GM21576 (cell line): ENCODE measurements around the gene PLPP4.

ENCODE experiments used
- ATAC-seq: cut with Tn5 transposase; IDR thresholded peaks from one replicate; pipeline ENCODE4 v1.9.1; 2021; ENCODE audit warnings: mild to moderate bottlenecking, moderate library complexity; ENCODE audit not compliant: unreplicated experiment

Gene PLPP4

GRCh38 chr10:120572307-120572706 is 115.3 kb downstream of the PLPP4 start:
- no peak for ATAC-seq

DNA sequence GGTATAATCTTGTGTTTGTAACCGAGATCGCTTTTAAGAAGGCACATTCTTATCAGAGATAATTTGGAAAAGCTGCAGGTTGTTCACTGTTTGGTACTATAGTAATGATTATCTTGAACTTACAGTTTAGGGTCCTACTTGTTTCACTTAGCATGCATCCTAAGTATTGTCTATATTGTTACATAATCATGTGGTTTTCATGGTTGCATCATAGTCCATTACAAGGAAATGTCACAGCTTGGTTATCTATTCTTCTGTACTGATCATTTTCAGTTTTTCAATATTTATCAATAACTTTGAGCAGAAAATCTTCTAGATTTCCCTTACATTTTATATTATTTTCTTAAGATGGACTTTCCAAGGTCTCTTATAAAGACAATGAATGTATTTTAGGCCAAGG is 116.3 kb downstream of the PLPP4 start:
- no peak for ATAC-seq

GRCh38 chr10:120574981-120575380 is 118.0 kb downstream of the PLPP4 start:
- ATAC-seq: no peak

DNA sequence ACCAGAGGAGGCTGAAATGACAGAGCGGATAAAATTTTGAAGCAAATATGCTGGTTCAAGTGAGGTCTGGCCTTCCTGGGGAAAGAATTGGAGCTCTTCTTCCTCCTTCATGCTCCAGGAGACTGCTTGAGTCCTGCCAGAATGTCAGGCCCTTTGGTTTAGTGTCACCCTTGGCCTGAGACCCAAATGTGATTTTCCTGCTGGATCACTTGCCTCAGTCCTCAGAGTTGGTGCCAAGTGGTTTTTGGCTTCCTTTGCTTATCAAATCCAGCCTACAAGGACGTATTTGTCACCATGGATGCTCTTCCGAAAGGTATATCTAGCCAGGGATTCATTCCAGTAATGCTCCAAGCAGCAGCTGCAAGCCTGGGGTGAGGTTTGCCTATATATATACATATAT is 118.4 kb downstream of the PLPP4 start:
- ATAC-seq: no peak

DNA sequence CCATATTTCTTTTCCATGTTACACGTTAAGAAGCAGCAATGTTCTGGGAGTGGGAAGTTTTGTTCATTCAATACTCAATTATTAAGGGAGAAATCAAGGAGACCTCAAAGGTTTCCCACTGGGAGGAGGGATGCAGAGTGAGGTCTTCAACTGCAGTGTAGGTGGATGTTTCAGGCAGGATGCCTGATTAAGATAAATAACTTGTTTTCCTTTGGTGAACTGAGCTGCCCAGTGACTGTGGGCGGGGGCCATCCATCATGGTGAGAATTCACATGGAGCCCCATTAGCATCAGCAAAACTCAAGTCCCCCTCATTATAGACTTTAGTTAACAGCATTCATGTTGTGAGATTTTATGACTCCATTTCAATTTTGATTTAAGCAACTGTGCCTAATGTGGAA is 121.1 kb downstream of the PLPP4 start:
- no peak for ATAC-seq

DNA sequence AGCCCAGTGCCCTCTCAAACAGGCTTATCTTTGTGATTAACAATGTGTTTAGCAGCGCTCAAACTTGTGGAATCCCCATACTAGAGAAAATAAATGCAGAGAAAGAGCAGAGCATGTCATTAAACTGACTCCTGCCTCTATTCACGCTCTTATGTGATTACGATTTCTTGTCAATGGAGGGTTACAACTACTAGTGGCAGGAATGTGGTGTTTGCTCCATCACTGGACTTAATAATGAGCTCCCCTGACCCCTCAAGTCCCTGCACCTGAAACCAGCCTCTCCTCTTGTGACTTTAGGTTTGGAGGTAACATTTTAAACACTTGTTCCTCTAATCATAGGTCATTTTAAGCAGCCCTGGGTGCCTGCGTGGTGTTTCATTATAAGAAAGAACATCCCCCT is 121.9 kb downstream of the PLPP4 start:
- ATAC-seq: no peak

- no peak for ATAC-seq
Measured at GRCh38 chr10:120580918-120581895, 124.2 kb downstream of the PLPP4 start.

- no peak for ATAC-seq
Measured at GRCh38 chr10:120582753-120583152, 125.7 kb downstream of the PLPP4 start.

DNA sequence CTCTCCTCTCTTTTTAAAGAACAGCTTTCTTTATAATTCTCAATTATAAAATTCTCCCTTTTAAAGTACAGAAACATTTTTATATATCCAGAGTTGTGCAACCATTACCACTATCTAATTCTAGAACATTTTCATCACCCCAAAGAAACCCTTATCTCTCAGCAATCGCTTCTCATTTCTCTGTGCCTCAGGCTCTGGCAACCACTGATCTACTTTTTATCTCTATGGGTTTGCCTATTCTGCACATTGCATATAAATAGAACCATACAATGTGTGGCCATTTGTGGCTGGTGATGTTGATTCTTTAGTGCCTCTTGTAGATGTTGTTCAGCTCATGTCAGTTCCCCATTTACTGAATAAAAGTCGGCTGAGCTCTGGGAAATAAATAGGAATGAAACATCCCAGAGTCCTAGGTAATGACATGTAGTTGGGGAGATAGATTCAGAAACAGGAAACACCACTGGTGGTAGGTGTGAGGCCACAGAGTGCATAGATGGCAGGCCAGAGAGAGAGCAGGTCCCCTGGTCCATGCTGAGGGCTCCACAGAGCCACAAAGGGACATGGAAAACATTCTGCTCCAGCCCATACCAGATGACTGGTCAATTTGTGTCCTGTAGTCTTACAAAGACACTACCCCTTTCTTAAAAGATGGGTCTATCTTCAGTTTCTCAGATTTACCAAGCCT is 126.5 kb downstream of the PLPP4 start:
- no peak for ATAC-seq

DNA sequence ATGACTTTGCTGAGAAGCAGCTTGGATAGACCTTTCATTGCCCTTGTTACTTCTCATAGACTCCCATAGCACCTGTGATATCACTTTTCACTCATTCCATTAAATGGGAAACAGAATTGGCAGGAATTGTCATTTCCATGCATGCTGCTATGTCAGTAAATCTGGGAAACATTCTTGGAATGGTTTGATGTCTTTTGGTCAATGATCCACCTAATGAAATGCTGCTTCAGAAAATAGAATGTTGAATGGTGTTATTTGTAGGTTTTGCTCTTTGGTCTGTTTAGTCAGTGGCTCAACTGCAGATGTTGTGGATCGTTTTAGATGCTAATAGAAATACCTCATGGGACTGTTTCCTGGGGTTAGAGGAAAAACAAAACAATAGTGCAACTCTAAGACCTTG is 127.8 kb downstream of the PLPP4 start:
- ATAC-seq: no peak

DNA sequence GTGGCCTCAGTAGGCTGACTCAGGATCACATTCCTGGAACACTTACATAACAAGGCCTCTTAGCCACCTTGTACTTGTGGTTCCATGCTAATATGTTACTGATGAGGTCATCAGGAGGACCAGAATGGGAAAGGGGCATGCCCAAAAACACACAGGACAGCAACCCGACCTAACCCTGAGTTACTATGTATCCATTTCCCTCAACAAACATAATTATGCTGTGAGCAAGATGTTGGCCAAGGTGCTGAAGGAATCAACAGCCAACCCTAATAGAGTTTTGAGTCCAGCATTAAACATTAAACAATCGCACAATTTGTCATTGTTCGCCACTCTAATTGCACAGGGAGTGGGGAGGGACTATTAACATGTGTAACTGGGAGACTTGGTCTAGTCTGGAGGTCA is 129.4 kb downstream of the PLPP4 start:
- ATAC-seq: no peak

DNA sequence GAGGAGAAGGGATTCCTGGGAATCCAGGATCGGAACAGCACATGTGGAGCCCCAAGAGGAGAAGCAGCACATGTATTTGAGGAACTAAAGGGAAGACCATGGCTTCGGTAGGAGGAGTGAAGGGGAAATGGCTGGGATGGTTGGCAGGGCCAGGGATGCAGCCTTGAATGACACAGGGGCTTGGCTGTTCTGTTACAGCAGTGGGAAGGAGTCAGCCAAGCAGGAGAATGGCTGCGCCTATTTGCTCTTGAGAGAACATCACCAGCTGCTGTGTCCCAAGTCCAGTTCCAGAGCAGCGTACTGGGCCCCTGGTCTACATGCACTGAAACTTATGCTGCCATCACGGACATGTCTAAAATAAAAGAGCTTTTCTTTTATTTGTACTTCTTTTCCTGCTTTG is 130.0 kb downstream of the PLPP4 start:
- ATAC-seq: no peak

GRCh38 chr10:120588311-120588710 is 131.3 kb downstream of the PLPP4 start:
- no peak for ATAC-seq

DNA sequence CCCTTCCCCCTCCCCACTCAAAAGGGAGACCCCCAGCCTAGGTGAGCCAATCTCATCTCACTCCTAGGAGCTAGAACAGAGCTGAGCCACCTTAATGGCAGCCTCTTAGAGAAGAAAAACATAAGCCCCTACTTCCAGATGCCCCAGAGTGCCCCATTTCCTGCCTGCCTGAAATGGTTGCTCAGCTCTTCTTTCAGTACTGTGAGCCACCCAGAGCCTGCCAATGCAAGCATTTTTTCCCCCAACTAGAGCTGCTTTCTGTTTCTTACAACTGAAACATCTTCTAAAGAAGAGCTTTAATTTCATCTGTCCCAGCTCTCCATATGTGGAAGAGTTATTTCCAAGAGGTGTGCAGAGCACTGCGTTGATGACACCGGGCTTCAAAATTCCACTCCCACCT is 136.7 kb downstream of the PLPP4 start:
- ATAC-seq: no peak

DNA sequence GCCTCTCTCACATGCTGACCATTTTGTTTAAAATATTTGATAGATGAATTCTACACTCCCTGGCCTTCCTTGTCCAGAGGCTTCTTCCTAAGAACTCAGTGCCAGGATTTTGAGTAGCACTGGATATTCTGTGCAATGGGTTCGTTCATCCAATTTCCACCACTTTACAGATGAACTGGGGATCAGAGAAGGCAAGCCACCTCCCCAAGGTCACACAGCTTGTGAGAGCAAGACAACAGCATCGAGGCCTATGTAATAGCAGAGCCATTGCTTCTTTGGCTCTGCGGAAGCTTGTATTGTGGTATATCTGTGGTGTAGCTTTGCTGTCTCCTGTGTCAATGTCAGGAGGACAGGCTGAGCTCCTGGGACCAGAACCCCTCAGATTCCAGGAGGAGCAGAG is 140.9 kb downstream of the PLPP4 start:
- no peak for ATAC-seq

DNA sequence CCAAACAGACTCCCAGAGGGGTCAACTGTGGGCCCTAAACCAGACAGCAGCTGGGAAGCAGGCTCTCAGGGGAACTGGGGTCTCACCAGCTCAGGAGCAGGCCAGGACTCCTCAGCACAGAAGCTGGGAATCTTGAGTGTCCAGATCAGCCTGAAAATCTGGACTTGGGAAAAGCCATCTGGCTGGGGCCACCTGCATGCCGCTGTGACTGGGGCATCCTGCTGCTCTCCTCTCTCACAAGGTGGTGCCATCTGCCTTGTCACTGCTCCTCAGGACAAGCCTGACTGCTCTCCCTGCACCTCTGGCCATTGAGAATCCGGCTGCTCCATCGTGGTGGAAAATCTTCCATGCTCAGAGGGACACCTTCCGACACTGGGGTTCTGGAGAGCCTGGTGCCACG is 141.4 kb downstream of the PLPP4 start:
- ATAC-seq: no peak

GRCh38 chr10:120599200-120599724 is 142.2 kb downstream of the PLPP4 start:
- no peak for ATAC-seq

GRCh38 chr10:120600871-120601649 is 144.0 kb downstream of the PLPP4 start:
- ATAC-seq: no peak

GRCh38 chr10:120601999-120602398 is 145.0 kb downstream of the PLPP4 start:
- ATAC-seq: no peak

DNA sequence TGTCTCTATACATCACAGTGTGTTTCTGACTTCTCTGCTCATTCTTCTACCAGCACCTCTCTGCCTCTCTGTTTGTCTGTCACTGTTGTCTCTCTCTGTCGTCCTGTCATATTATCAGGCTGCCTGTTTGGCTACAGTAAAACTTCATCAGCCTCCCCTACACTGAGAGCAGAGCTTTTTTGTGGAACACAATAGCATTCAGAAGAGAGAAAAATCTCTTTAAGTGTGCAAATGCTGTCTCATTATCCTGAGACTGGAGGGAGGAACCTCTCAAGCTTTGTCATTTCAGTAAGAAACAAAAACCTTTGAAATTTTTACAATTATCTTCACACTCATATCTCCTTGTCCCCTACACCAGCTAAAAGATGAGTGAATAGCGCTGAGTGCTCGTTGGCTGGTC is 148.4 kb downstream of the PLPP4 start:
- ATAC-seq: no peak
